ENCODE data around the gene AKNA. TPM values are rescaled to one million over a fixed set of nuclear protein-coding genes. Genes with fewer than 3 reads are reported as not detected.
"Not testable (repeated sequence)": the region's sequence is repeated elsewhere in the genome, so short reads cannot be mapped to it uniquely, and the experiment has no call there.

AKNA gene
- total RNA-seq, 1 donor from 2014 or later, result 44.9 TPM

DNA sequence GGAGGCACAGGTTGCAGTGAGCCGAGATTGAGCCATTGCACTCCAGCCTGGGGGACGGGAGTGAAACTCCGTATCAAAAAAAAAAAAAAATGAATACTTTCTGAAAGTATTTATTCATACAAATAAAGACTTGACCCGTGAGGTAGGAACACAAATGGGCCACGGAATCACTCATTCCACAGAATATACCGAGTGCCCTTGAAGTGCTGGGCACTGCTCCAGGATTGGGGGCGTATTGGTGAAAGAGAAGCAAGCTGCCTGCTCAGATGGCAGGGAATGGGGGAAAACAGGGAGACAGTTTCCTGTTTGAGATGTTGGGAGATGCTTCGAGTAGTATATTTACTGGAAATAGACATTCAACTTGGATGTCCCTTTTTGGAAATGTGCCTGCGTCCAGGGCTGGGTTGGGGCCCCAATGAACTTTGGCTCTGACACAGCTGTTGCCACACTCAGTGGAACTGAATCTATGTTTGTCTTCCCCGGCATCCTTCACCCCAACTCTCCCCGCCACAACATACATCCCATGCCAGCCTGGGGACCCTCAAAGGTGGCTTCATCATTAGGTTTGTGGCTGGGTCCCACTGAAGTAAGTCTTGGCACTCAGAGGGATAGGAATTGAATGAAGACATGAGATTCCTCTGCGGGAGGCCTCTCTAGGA lies 65.5 kb downstream of the AKNA start:
- DNase-seq (ENCODE audit: low spot score), result not testable (repeated sequence)

DNA sequence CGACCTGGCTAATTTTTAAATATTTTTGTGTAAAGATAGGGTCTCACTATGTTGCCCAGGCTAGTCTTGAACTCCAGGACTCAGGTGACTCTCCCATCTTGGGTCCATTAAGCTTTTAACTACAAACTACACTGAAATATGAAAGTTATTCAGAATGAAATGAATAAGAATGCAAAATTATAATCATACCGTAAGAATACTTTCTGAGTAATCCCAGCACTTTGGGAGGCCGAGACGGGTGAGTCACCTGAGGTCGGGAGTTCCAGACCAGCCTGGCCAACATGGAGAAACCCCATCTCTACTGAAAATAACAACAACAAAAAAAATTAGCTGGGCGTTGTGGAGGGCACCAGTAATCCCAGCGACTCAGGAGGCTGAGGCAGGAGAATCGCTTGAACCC lies 66.0 kb downstream of the AKNA start:
- DNase-seq (ENCODE audit: low spot score), result no peak

DNA sequence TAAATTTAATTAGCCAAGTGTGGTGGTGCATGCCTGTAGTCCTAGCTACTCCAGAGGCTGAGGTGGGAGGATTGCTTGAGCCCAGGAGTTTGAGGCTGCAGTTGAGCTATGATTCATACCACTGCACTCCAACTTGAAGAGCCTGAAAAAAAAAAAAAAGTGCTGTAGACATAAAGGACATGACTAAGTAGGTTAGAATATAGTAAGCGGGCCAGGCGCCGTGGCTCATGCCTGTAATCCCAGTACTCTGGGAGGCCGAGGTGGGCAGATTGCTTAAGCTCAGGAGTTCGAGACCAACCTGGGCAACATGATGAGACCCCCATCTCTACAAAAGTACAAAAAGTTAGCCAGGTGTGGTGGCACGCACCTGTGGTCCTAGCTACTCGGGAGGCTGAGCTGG lies 67.1 kb downstream of the AKNA start:
- not testable (repeated sequence) for DNase-seq (ENCODE audit: low spot score)

DNA sequence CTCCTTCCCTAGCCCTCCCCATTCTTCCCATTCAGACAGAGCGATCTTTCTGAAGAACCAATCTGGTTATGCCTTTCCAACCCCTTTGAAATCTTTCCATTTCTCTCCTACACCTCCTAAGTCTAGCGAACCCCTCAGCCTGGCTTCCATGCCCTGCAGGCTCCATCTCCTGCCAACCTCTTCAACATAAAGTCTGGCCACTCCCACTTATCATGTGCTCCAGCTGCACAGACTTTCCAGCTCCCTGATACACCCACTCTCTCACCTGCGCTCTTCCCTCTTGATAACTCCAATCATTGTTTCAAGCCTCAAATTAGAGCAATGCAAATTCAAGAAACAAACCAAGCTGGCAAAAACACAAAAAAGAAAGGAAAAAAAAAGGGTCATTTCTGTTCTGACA lies 68.6 kb downstream of the AKNA start:
- peak; percentile 9 for DNase-seq (ENCODE audit: low spot score)

DNA sequence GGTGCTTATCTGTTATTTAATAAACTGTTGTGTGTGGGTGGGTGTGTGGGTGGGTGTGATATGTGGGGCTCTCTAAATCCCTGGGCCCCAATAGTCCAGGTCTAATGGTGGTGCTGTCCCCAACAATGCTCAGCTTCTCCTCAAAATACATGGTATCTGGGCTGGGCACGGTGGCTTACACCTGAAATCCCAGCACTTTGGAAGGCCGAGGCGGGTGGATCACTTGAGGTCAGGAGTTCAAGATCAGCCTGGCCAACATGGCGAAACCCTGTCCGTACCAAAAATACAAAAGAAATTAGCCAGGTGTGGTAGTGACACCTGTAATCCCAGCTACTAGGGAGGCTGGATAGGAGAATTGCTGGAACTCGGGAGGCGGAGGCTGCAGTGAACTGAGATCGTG lies 69.4 kb downstream of the AKNA start:
- DNase-seq (ENCODE audit: low spot score), result peak; percentile 45

- DNase-seq (ENCODE audit: low spot score), result peak; percentile 14
Measured at GRCh38 chr9:114317665-114318357, 70.0 kb downstream of the AKNA start.

DNA sequence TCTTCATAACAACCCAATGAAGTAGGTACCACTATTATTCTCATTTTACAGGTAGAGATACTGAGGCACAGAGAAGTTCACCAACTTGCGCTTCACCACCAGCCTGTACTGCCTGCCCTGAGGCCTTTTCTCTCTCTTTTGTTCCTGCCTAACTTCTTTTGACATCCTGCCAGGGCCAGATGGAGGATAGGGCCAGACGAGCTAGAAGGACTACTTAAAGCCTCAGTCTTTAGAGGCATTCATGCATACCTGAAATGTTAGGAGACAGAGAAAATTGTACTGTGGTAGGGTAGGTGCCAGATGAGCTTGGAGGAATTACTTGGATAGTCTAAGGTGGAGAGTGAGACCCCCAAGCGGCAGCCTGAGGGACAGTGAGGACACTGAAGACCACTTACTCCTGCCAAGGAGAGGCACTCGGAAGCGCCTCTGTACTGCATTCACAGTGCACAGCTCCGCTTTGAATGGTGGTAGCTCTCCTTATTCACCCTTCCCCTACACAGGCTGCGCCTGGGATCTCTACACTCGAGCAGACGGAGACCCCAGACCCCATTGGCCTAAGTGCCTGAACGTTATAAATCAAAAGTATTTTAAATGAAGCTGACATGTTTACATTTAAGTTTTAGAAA lies 71.1 kb downstream of the AKNA start:
- peak; percentile 14 for DNase-seq (ENCODE audit: low spot score)

- peak; percentile 57 for DNase-seq (ENCODE audit: low spot score)
Measured at GRCh38 chr9:114315723-114316363, 71.9 kb downstream of the AKNA start.

- DNase-seq (ENCODE audit: low spot score), result peak; percentile 67
Measured at GRCh38 chr9:114314881-114315722, 72.7 kb downstream of the AKNA start.

- DNase-seq (ENCODE audit: low spot score), result peak; percentile 33
Measured at GRCh38 chr9:114314256-114314867, 73.4 kb downstream of the AKNA start.

GRCh38 chr9:114313186-114313585 lies 74.6 kb downstream of the AKNA start:
- peak; percentile 28 for DNase-seq (ENCODE audit: low spot score)

- DNase-seq (ENCODE audit: low spot score), result peak; percentile 43
Measured at GRCh38 chr9:114312513-114312875, 75.3 kb downstream of the AKNA start.

DNA sequence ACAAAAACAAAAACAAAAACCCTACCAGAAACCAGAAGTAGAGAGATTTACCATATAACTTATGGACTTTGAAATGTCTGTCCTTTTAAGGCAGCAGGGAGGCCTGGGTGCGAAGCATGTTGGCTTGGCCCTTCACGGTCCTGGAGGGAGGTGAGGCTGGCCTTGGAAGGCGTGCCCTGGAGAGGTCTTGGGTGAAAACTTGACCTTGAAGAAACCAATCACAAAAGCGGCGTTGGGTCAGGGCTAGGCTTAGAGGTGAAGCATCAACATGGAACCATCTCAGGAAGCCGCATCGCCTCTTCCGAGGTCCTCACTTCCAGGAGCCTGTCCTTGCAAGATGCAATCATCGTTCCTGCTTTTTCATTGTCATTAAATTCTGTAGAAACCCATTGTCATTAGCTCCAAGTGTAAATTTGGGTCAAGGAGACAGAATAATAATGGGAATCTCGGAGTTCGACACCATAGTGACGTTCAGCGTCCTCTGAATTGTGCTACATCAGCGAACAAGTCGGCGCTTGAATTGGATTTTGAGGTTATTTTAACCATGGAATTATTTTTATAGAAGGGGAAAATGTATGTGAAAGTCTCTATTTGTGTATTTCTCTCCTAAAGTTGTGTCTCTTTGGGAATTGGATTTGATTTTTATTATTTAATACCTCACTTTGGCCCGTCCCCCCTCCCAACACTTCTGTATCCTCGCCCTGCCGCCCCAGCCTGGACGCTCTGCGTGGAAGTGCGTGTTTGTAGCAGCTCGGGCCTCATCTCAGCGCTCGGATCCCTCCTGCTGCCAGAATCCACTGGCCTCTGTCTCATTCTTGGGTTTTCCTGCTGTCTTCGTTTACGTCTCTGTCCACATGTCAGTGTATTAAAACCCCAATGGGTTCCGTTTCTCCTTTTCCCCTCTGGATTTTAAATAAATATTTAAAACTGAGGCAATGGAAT lies 75.9 kb downstream of the AKNA start:
- peak; percentile 69 for DNase-seq (ENCODE audit: low spot score)

GRCh38 chr9:114310471-114311450 lies 77.0 kb downstream of the AKNA start:
- peak; percentile 64 for DNase-seq (ENCODE audit: low spot score)

DNA sequence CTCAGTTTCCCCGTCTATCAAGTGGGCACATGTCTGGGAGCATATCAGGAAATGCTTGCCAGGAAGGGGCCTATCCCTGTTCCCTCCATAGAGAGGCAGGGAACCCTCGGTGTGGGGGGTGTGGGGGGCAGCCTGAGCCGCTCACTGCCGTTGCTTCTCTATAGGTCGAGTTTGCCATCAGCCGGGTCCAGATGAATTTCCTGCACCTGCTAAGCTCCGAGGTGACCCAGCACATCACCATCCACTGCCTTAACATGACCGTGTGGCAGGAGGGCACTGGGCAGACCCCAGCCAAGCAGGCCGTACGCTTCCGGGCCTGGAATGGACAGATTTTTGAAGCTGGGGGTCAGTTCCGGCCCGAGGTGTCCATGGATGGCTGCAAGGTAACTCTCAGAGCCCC lies 78.7 kb downstream of the AKNA start:
- peak; percentile 62 for DNase-seq (ENCODE audit: low spot score)

DNA sequence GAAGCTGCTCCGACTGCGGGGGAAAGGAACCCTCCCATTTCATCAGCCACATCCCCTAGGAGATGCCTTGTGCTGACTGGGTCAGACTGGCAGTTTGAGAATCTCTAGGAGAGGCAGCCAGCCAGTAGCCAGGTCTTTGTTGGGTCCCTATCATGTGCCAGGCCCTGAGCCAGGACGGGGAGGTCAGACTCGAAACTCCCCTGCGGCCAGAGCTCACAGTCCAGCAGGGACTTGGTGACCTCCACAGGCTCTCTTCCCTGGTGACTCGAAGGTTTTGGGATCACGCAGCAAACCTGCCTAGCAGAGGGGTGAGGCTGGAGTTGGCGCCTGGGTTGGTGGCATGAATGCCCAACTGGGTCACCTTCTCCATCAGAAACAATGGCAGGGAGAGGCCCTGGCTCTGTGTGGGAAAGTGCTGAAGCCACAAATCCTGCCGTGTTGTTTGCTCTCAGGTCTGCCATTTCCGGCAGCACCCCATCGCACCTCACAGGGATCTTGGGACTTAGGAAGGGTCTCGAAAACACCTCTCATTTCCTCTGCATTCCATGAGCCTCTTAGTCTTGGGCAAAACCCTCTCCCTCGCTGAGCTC lies 79.3 kb downstream of the AKNA start:
- peak; percentile 76 for DNase-seq (ENCODE audit: low spot score)

GRCh38 chr9:114307899-114308267 lies 79.9 kb downstream of the AKNA start:
- no peak for DNase-seq (ENCODE audit: low spot score)
